IgD-negative memory B cell (primary cell): ENCODE data around the gene PPARD. TPM values are rescaled to one million over a fixed set of nuclear protein-coding genes. Genes with fewer than 3 reads are reported as not detected.
A peak's percentile ranks its signal among the peaks of the same experiment; 100 is the strongest.
"Not testable (repeated sequence)": the region's sequence is repeated elsewhere in the genome, so short reads cannot be mapped to it uniquely, and the experiment has no call there.

Source experiments
- H3K27ac Mint-ChIP-seq, 3 donors: one replicate each; pipeline ENCODE4 v1.8.0; 2020 to 2022; ENCODE audit warnings: mild to moderate bottlenecking in 3 of 3, mixed read lengths in 3 of 3, moderate library complexity in 1 of 3
- H3K27me3 Mint-ChIP-seq: one replicate; pipeline ENCODE4 v1.8.0; 2021; ENCODE audit warnings: mixed read lengths
- H3K36me3 Mint-ChIP-seq: one replicate; pipeline ENCODE4 v1.8.0; 2020; ENCODE audit warnings: mild to moderate bottlenecking, mixed read lengths
- H3K4me1 Mint-ChIP-seq, 3 donors: one replicate each; pipeline ENCODE4 v1.8.0; 2020 to 2022; ENCODE audit warnings: mixed read lengths in 3 of 3, mild to moderate bottlenecking in 1 of 3
- H3K4me3 Mint-ChIP-seq, 4 donors: one replicate each; pipeline ENCODE4 v1.8.0; 2020 to 2022; ENCODE audit warnings: mild to moderate bottlenecking in 4 of 4, mixed read lengths in 4 of 4, moderate library complexity in 3 of 4
- H3K9me3 Mint-ChIP-seq, 3 donors: one replicate each; pipeline ENCODE4 v1.8.0; 2020 to 2021; ENCODE audit warnings: mixed read lengths in 3 of 3, mild to moderate bottlenecking in 1 of 3
- polyA plus RNA-seq: library from polyadenylated mRNA; unstranded; fragments of 300-500 nt; fragmentation: Illumina TruSeq; gene quantifications from one replicate; pipeline ENCODE4 v1.2.3, GENCODE V29; 2021

The PPARD gene
- polyA plus RNA-seq, 1 donor from 2014 or later: 8.4 TPM

DNA sequence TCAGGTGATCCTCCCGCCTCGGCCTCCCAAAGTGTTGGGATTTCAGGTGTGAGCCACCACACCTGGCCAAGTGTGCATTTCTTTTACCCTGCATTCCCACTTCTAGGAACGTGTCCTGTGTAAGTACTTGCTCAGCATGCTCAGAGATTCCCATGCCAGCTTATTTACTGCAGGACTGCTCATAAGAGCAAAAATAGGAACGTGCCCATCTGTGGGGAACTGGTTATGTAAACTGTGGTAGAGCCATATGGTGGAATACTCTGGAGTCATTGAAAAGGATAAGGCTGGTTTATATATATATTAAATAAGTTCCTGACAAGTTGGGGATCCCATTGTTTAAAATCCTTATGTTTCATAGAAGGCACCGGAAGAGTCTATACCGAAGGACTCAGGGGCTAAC, 71.6 kb downstream of the PPARD start:
- peak overlapping the region in 1 of 3 donors; percentile 21 for H3K27ac Mint-ChIP-seq
- H3K4me1 Mint-ChIP-seq: peaks cover 11 to 34% (median 23%) of the 10 kb centered on the region in 3 donors
- no peaks in the 10 kb centered on the region for H3K27me3 Mint-ChIP-seq
- peaks cover 1% of the 10 kb centered on the region for H3K36me3 Mint-ChIP-seq
- peak overlapping the region in 1 of 4 donors; percentile 60 for H3K4me3 Mint-ChIP-seq
- no peaks in the 10 kb centered on the region for H3K9me3 Mint-ChIP-seq

DNA sequence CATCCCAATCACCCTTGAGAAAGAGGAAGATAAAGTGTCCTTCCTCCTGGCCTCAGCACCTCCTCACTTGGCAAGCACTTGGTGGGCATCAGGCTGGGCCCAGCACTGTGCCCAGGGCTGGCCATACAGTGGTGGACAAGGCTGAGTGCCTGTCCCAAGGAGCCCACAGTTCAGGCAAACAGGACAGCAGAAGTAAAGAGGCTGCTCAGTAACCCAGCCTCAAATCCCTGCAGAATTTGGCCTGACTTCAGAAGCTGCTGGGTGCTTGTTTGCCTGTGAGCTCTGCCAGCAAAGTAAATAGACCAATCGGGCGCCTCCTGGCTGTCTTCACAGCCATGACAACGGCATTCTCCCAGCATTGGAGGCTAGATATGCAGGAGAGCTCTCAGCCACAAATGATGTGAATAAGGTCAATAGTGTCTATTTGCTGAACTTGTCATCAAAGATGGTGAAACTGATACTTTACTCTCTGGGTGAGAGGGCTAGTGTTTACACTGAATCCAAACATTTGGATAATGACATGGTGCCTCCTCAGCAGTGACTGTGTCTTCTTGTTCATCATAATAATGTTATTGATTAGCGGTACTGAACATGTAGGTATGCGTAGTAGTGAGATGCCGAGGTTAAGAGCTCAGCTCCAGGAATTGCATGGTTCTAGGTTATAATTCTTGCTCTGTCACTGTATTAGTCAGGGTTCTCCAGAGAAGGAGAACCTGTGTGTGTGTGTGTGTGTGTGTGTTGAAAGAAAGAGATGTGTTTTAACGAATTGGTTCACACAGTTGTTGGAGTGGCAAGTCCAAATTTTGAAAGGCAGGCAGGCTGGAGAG, 72.9 kb downstream of the PPARD start:
- Mint-ChIP-seq H3K4me1 (peaks cover 17 to 26% (median 18%) of the 10 kb centered on the region in 3 donors), H3K4me3 (no peak overlapping the region), H3K27ac (peak overlapping the region in 2 of 3 donors; percentile 7 to 10), H3K27me3 (no peaks in the 10 kb centered on the region), H3K36me3 (peaks cover 1% of the 10 kb centered on the region), H3K9me3 (no peaks in the 10 kb centered on the region)

- no peak overlapping the region for H3K4me3 Mint-ChIP-seq
- peaks cover 2% of the 10 kb centered on the region for H3K36me3 Mint-ChIP-seq
- H3K9me3 Mint-ChIP-seq: no peaks in the 10 kb centered on the region
- peaks cover 3 to 11% (median 11%) of the 10 kb centered on the region in 3 donors for H3K4me1 Mint-ChIP-seq
- no peak overlapping the region for H3K27ac Mint-ChIP-seq
- H3K27me3 Mint-ChIP-seq: no peaks in the 10 kb centered on the region
These were observed 75.8 kb downstream of the PPARD start for GRCh38 chr6:35417979-35418661.

DNA sequence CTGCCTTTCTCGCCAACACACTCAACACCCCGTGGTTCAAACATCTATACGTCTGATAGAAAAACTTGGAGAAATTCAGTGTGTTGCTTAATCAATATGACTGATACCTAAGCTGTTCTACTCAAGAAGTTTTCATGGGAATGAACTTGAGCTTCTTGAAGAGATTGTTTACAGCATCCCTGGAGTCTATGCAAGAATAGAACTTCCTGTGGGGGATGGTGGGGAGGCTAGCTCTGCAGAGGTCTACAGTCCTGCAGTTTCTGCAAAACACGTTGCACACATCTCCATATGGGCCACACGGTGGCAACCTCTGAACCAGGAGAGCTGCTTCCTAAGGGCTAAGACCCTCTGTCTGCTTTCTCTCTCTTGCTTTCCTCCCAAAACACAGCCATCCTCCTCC, 77.1 kb downstream of the PPARD start:
- Mint-ChIP-seq H3K9me3 (no peaks in the 10 kb centered on the region), H3K36me3 (peaks cover 3% of the 10 kb centered on the region), H3K27me3 (no peaks in the 10 kb centered on the region), H3K4me1 (peaks cover 3 to 11% (median 11%) of the 10 kb centered on the region in 3 donors), H3K27ac (peak overlapping the region in 1 of 3 donors; percentile 74), H3K4me3 (no peak overlapping the region)

GRCh38 chr6:35419961-35420360, 77.6 kb downstream of the PPARD start:
- no peaks in the 10 kb centered on the region for H3K9me3 Mint-ChIP-seq
- peaks cover 3% of the 10 kb centered on the region for H3K36me3 Mint-ChIP-seq
- peaks cover 3 to 11% (median 8%) of the 10 kb centered on the region in 3 donors for H3K4me1 Mint-ChIP-seq
- no peak overlapping the region for H3K27ac Mint-ChIP-seq
- H3K4me3 Mint-ChIP-seq: no peak overlapping the region
- H3K27me3 Mint-ChIP-seq: no peaks in the 10 kb centered on the region

DNA sequence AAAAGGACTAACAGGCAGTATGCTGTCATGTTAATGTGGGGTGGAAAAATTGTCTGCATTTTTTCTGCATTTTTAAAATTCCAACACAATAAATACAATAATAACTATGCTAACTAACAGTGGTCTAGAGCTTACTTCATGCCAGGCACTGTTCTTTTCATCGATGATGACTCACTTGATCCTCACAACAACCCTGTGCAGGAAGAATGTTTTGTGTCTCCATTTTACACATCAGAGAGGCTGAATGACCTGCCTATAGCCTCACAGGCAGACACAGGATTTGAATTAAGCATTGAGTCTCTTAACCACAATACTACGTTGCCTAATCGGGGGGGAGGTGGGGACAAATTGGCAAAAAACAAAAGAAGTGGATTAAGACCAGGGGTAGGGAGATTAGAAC, 82.9 kb downstream of the PPARD start:
- Mint-ChIP-seq H3K36me3 (peaks cover 5% of the 10 kb centered on the region), H3K9me3 (peaks cover 1 to 9% (median 8%) of the 10 kb centered on the region in 3 donors), H3K4me3 (no peak overlapping the region), H3K27me3 (no peaks in the 10 kb centered on the region), H3K27ac (no peak overlapping the region), H3K4me1 (peaks cover 0 to 8% (median 7%) of the 10 kb centered on the region in 3 donors)

DNA sequence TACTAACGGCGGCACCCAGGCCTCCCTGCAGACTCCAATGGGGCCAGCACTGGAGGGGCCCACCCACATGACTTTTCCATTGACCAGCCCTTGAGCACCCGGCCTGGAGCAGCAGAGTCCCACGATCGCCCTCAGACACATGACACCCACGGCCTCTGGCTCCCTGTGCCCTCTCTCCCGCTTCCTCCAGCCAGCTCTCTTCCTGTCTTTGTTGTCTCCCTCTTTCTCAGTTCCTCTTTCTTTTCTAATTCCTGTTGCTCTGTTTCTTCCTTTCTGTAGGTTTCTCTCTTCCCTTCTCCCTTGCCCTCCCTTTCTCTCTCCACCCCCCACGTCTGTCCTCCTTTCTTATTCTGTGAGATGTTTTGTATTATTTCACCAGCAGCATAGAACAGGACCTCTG, 83.7 kb downstream of the PPARD start:
- no peaks in the 10 kb centered on the region for H3K27me3 Mint-ChIP-seq
- no peak overlapping the region for H3K4me3 Mint-ChIP-seq
- peaks cover 3 to 9% (median 8%) of the 10 kb centered on the region in 3 donors for H3K9me3 Mint-ChIP-seq
- no peak overlapping the region for H3K27ac Mint-ChIP-seq
- H3K4me1 Mint-ChIP-seq: peaks cover 0 to 8% (median 7%) of the 10 kb centered on the region in 3 donors
- peaks cover 5% of the 10 kb centered on the region for H3K36me3 Mint-ChIP-seq

- no peak overlapping the region for H3K27ac Mint-ChIP-seq
- peaks cover 4% of the 10 kb centered on the region for H3K36me3 Mint-ChIP-seq
- H3K27me3 Mint-ChIP-seq: no peaks in the 10 kb centered on the region
- H3K4me1 Mint-ChIP-seq: peaks cover 0 to 8% (median 7%) of the 10 kb centered on the region in 3 donors
- H3K9me3 Mint-ChIP-seq: peaks cover 3 to 9% (median 8%) of the 10 kb centered on the region in 3 donors
- no peak overlapping the region for H3K4me3 Mint-ChIP-seq
These were observed 85.1 kb downstream of the PPARD start for GRCh38 chr6:35427435-35427834.

DNA sequence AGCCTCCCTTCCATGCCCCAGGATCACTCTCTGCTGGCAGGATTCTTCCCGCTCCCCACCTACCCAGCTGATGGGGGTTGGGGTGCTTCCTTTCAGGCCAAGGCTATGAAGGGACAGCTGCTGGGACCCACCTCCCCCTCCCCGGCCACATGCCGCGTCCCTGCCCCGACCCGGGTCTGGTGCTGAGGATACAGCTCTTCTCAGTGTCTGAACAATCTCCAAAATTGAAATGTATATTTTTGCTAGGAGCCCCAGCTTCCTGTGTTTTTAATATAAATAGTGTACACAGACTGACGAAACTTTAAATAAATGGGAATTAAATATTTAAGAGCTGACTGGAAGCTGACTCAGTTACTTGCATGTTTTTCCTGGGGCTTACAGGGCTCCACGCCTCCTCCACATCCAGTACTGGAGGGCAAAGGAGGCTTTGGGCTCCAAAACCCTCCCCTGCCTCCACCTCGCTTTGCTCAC, 85.5 kb downstream of the PPARD start:
- Mint-ChIP-seq H3K4me3 (no peak overlapping the region), H3K27me3 (no peaks in the 10 kb centered on the region), H3K9me3 (peaks cover 3 to 9% (median 8%) of the 10 kb centered on the region in 3 donors), H3K36me3 (peaks cover 4% of the 10 kb centered on the region), H3K27ac (no peak overlapping the region), H3K4me1 (peaks cover 0 to 8% (median 7%) of the 10 kb centered on the region in 3 donors)

DNA sequence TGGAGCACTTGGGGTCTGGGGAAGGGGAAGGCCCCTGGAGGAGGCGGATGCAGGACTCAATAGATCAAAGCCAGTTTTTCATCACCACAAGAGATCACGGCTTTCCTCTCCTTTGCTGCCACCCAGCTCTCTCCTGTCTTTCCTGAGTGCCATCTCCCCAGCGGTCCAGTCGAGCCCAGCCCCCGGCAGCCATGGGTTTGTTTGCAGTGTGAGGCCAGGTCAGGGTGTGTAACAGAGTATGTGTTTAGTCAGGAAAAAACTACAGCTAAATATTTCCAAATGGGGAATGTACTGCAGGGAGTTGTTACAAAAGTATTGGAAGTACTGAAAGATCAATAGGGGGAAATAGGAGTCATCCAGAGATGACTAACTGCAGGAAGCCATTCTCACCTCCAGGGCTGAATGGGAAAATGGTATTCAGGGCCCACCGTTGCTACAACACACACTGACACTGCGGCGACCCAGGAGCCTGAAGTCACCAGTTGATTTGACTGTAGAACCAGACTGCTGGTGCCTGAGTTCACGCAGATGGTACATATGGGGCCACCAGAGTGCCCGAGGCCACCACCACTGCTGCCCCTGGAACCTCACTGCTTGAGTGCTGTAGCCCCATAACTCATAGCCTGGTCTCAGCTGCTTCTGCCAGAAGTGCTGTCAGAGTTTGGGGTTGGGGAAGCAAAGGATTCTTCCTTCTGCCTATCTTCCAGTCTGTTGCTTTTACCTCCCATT, 86.2 kb downstream of the PPARD start:
- Mint-ChIP-seq H3K27ac (no peak overlapping the region), H3K4me3 (peak overlapping the region in 1 of 4 donors; percentile 63), H3K4me1 (peaks cover 0 to 8% (median 7%) of the 10 kb centered on the region in 3 donors), H3K36me3 (peaks cover 4% of the 10 kb centered on the region), H3K27me3 (no peaks in the 10 kb centered on the region), H3K9me3 (peaks cover 3 to 9% (median 8%) of the 10 kb centered on the region in 3 donors)

- H3K4me1 Mint-ChIP-seq: peaks cover 0 to 8% (median 7%) of the 10 kb centered on the region in 3 donors
- H3K27me3 Mint-ChIP-seq: no peaks in the 10 kb centered on the region
- H3K9me3 Mint-ChIP-seq: peaks cover 3 to 9% (median 8%) of the 10 kb centered on the region in 3 donors
- no peak overlapping the region for H3K27ac Mint-ChIP-seq
- peaks cover 2% of the 10 kb centered on the region for H3K36me3 Mint-ChIP-seq
- no peak overlapping the region for H3K4me3 Mint-ChIP-seq
These were observed 87.1 kb downstream of the PPARD start for GRCh38 chr6:35429463-35429862.

- Mint-ChIP-seq H3K36me3 (peaks cover 2% of the 10 kb centered on the region), H3K4me3 (no peak overlapping the region), H3K4me1 (no peaks in the 10 kb centered on the region), H3K9me3 (peaks cover 3 to 9% (median 8%) of the 10 kb centered on the region in 3 donors), H3K27ac (no peak overlapping the region), H3K27me3 (no peaks in the 10 kb centered on the region)
These were observed 89.9 kb downstream of the PPARD start for GRCh38 chr6:35432291-35432690.

- H3K27me3 Mint-ChIP-seq, H3K27ac Mint-ChIP-seq, H3K36me3 Mint-ChIP-seq, H3K9me3 Mint-ChIP-seq, H3K4me3 Mint-ChIP-seq, H3K4me1 Mint-ChIP-seq: not testable (repeated sequence)
These were observed 90.3 kb downstream of the PPARD start for GRCh38 chr6:35432702-35433101.

DNA sequence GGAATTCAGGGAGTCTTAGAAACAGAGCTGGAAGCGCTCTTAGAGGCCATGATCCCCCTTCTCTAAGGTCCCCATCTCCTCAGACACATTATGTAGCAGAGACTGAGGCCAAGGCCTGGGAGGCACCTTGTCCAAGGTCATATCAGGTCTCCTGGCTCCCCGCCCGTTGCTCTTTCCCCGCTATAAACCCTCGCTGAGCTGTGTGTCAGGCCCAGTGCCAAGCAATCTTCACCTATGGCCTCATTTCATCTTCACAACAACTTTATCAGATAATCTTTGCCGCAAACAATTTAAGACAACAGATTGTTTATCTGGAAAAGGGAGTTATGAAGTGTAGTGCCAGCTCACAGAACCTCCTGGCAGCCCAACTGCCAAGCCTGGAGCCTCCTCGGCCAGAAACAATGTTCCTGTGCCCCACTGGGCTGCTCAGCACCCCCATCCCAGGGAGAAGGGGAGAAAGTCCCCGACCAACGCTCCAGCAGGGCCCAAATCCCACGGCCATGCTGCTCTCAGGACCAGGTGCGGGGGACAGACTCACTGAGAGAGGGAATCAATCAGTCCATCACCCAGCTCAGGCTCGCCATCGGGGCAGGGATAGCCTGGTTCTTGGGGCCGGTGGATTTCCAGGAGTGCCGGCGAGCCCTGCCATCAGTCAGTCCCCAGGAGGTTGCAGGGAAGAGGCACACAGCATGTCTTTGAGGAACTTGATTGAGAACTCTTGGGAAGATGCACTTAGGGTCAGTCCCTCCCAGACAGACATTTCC, 92.9 kb downstream of the PPARD start:
- Mint-ChIP-seq H3K4me1 (no peaks in the 10 kb centered on the region), H3K9me3 (peaks cover 0 to 2% (median 0%) of the 10 kb centered on the region in 3 donors), H3K36me3 (no peaks in the 10 kb centered on the region), H3K4me3 (no peak overlapping the region), H3K27ac (no peak overlapping the region), H3K27me3 (no peaks in the 10 kb centered on the region)
